ENCODE data around the gene CRYAB.
A peak's percentile ranks its signal among the peaks of the same experiment; 100 is the strongest.

The CRYAB gene

DNA sequence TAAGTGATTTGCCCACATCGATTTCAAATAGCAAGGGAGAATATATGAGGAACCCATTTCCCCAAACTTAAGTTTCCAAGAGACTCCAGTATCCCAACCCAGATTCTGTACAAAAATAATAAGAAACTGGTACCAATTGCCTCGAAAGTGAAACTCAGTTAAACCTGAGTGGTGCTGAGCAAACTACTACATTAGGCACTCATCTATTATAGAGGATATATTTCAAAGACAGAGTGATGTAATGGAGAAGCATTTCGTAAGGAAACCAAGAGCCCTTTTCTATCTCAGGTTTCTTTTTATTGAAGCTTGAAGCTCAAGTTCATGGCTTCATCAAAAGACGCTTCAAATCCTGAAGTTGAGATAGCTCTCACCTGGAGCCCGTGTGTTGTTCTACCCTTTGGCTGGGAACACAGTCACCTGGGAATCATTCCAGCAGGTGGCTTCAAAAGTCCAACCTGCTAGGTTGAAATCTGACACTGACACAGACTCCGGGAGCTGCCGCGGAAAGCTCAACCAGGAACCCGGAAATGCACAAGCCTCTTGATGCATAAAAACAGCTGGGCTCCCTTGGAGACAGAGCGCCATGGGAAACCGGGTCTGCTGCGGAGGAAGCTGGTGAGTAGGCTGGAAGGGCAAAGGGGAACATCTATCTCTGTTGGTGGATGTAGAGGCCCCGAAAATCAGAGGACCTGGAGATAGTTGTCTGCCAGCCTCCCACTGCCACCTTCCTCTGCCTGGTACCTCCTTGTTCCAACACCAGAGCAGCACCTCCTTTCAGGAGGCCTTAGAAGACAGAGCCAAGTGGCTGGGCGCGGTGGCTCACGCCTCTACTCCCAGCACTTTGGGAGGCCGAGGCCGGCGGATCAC, 7.1 kb upstream of the CRYAB start, which contains the start of gene C11orf52:
Gene C11orf52 (plus strand): TSS at position 524 of the 867 bp plus-strand sequence. CDS start 60 bp downstream, at position 584.
- peaks cover 37% of the 10 kb centered on the region for H3K4me1 ChIP-seq (ENCODE audit: control insufficient read depth, insufficient read depth, low read length, unreplicated experiment)
- no peak within 1 kb of the TSS for H2AFZ ChIP-seq (ENCODE audit: low read length, unreplicated experiment)
- H3K27me3 ChIP-seq (ENCODE audit: insufficient read depth, low read length): no peaks in the 10 kb centered on the region
- no peak within 1 kb of the TSS for H3K4me3 ChIP-seq (ENCODE audit: low read depth, low read length)
- no peak within 1 kb of the TSS for H3K27ac ChIP-seq (ENCODE audit: low read depth, low read length)
- H3K79me2 ChIP-seq (ENCODE audit: control insufficient read depth, insufficient read depth, low read length, unreplicated experiment): peaks cover 9% of the 10 kb centered on the region
- H3K36me3 ChIP-seq (ENCODE audit: insufficient read depth, low read length): no peaks in the 10 kb centered on the region

DNA sequence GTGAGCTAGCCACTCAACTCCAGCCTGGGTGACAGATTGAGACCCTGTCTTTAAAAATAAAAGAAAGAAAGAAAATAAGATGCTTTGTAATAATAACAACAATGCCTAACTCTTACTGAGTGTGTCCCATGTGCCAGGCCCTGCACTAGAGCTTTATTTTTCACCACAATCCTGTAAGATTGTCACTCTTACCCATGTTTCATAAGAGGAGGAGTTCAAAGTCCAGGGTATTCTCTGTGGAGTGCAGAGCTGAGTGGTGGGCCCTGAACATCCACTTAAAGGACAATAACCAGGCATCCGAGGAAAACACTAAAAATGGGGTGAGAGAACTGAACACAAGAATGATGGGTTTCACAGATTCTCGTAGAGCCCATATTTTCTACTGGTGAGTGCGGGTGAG, 6.2 kb upstream of the CRYAB start:
- Histone ChIP-seq H3K4me1 (ENCODE audit: control insufficient read depth, insufficient read depth, low read length, unreplicated experiment) (peaks cover 35% of the 10 kb centered on the region), H3K36me3 (ENCODE audit: insufficient read depth, low read length) (no peaks in the 10 kb centered on the region), H3K4me3 (ENCODE audit: low read depth, low read length) (no peak overlapping the region), H3K27ac (ENCODE audit: low read depth, low read length) (no peak overlapping the region), H3K27me3 (ENCODE audit: insufficient read depth, low read length) (no peaks in the 10 kb centered on the region), H2AFZ (ENCODE audit: low read length, unreplicated experiment) (no peak overlapping the region), H3K79me2 (ENCODE audit: control insufficient read depth, insufficient read depth, low read length, unreplicated experiment) (peaks cover 14% of the 10 kb centered on the region)

DNA sequence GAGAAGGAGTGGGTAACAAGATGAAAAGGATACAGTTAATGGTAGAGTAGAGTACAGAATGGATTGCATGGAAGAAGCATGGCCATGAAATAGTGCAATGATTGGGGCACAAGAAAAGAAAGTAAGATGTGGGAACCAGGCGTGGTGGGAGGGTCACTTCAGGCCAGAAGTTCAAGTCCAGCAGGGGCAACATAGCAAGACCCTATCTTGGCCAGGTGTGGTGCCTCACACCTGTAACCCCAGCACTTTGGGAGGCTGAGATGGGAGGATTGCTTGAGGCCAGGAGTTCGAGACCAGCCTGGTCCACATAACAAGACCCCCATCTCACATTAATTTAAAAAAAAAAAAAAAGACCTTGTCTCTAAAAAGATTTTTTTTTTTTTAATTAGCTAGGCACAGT, 5.7 kb upstream of the CRYAB start:
- peaks cover 14% of the 10 kb centered on the region for H3K79me2 ChIP-seq (ENCODE audit: control insufficient read depth, insufficient read depth, low read length, unreplicated experiment)
- H3K4me3 ChIP-seq (ENCODE audit: low read depth, low read length): no peak overlapping the region
- H3K4me1 ChIP-seq (ENCODE audit: control insufficient read depth, insufficient read depth, low read length, unreplicated experiment): peaks cover 34% of the 10 kb centered on the region
- H3K36me3 ChIP-seq (ENCODE audit: insufficient read depth, low read length): no peaks in the 10 kb centered on the region
- H2AFZ ChIP-seq (ENCODE audit: low read length, unreplicated experiment): no peak overlapping the region
- H3K27me3 ChIP-seq (ENCODE audit: insufficient read depth, low read length): no peaks in the 10 kb centered on the region
- no peak overlapping the region for H3K27ac ChIP-seq (ENCODE audit: low read depth, low read length)

GRCh38 chr11:111916768-111917167, 5.2 kb upstream of the CRYAB start:
- Histone ChIP-seq H3K4me1 (ENCODE audit: control insufficient read depth, insufficient read depth, low read length, unreplicated experiment) (peaks cover 35% of the 10 kb centered on the region), H3K27me3 (ENCODE audit: insufficient read depth, low read length) (no peaks in the 10 kb centered on the region), H2AFZ (ENCODE audit: low read length, unreplicated experiment) (no peak overlapping the region), H3K79me2 (ENCODE audit: control insufficient read depth, insufficient read depth, low read length, unreplicated experiment) (peaks cover 14% of the 10 kb centered on the region), H3K27ac (ENCODE audit: low read depth, low read length) (no peak overlapping the region), H3K36me3 (ENCODE audit: insufficient read depth, low read length) (no peaks in the 10 kb centered on the region), H3K4me3 (ENCODE audit: low read depth, low read length) (no peak overlapping the region)

DNA sequence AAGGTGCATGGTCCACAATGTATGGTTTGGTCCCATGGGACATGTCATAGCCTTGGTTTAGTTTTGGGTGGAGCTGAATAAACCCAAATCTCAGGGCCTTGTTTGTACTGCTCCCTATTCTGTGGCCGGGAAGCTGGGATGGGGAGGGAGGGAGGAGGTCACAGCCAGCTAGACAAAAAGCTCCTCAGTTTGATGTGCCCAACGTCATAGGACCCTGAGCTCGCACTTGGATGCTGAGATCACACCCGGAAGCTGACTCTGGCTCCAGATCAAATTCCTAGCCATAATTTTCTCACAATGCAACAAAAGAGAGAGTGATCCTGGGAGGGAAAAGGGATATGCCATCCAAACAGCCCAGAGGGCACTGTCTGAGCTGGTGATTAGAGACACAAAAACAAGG, 2.4 kb upstream of the CRYAB start:
- Histone ChIP-seq H3K27me3 (ENCODE audit: insufficient read depth, low read length) (no peaks in the 10 kb centered on the region), H2AFZ (ENCODE audit: low read length, unreplicated experiment) (peak overlapping the region; percentile 39)

DNA sequence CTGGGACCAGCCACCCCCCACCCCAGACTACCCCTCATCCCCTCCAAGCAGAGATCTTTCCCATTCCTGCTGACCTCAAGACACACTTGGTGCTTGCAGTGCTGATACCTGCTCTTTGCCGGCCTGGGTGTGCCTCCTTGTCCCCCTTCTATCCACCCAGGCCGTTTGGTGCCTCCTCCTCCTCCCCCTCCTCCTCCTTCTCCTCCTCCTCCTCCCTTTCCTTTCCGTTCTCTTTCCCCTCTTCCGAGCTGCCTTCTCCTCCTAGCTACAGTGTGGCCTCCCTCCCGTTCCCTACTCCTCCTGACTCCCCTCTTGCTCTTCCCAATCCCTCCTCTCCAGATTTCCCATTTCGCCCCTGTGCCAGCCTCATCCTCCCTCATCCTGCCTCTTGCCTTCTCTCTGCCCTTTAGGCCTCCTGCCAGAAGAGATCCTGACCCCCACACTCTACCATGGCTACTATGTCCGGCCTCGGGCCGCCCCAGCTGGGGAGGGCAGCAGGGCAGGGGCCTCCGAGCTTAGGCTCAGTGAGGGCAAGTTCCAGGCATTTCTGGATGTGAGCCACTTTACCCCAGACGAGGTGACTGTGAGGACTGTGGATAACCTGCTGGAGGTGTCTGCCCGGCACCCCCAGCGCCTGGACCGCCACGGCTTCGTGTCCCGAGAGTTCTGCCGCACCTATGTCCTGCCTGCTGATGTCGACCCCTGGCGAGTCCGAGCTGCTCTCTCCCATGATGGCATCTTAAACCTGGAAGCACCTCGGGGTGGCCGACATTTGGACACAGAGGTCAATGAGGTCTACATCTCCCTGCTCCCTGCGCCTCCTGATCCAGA, 1.7 kb upstream of the CRYAB start:
- H3K27ac ChIP-seq (ENCODE audit: low read depth, low read length): peak overlapping the region; percentile 78
- peak overlapping the region; percentile 73 for H3K4me3 ChIP-seq (ENCODE audit: low read depth, low read length)
- H3K79me2 ChIP-seq (ENCODE audit: control insufficient read depth, insufficient read depth, low read length, unreplicated experiment): peaks cover 17% of the 10 kb centered on the region
- H3K36me3 ChIP-seq (ENCODE audit: insufficient read depth, low read length): 0 out of 2 replicates have a peak, but pooled peaks cover 5% of the 10 kb centered on the region
- H3K27me3 ChIP-seq (ENCODE audit: insufficient read depth, low read length): no peaks in the 10 kb centered on the region
- H3K4me1 ChIP-seq (ENCODE audit: control insufficient read depth, insufficient read depth, low read length, unreplicated experiment): peaks cover 47% of the 10 kb centered on the region
- peak overlapping the region; percentile 34 for H2AFZ ChIP-seq (ENCODE audit: low read length, unreplicated experiment)

More for the DNA sequence above, 2.4 kb upstream of the CRYAB start:
- H3K79me2 ChIP-seq (ENCODE audit: control insufficient read depth, insufficient read depth, low read length, unreplicated experiment): peaks cover 17% of the 10 kb centered on the region
- peak overlapping the region; percentile 73 for H3K4me3 ChIP-seq (ENCODE audit: low read depth, low read length)
- H3K4me1 ChIP-seq (ENCODE audit: control insufficient read depth, insufficient read depth, low read length, unreplicated experiment): peaks cover 49% of the 10 kb centered on the region
- H3K36me3 ChIP-seq (ENCODE audit: insufficient read depth, low read length): no peaks in the 10 kb centered on the region
- H3K27ac ChIP-seq (ENCODE audit: low read depth, low read length): peak overlapping the region; percentile 78

DNA sequence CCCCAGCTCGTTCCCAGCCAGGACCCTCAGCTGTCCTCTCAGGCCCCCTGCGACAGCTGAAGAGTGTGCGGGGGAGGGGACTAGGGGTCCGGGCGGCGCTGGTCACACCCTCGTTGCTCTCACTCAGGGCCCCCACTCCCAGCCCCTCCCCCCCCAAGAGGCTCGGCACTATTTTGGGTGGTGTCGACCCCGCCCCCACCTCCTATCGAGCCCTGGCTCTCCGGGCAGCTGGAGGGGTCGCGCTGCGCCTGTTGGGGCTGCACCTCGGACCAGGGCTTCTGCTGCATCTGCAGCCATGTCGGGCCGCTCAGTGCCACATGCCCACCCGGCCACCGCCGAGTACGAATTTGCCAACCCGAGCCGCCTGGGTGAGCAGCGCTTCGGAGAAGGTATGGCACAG, 965 bp upstream of the CRYAB start, which contains the start of gene HSPB2:
Gene HSPB2 (plus strand): TSS at position 200 of the 400 bp plus-strand sequence. CDS start 96 bp downstream, at position 296.
- Histone ChIP-seq H2AFZ (ENCODE audit: low read length, unreplicated experiment) (peak within 1 kb of the TSS; percentile 34), H3K36me3 (ENCODE audit: insufficient read depth, low read length) (0 out of 2 replicates have a peak, but pooled peaks cover 5% of the 10 kb centered on the region), H3K79me2 (ENCODE audit: control insufficient read depth, insufficient read depth, low read length, unreplicated experiment) (peaks cover 17% of the 10 kb centered on the region), H3K4me3 (ENCODE audit: low read depth, low read length) (peak within 1 kb of the TSS; percentile 73), H3K4me1 (ENCODE audit: control insufficient read depth, insufficient read depth, low read length, unreplicated experiment) (peaks cover 46% of the 10 kb centered on the region), H3K27ac (ENCODE audit: low read depth, low read length) (peak within 1 kb of the TSS; percentile 78), H3K27me3 (ENCODE audit: insufficient read depth, low read length) (no peaks in the 10 kb centered on the region)

DNA sequence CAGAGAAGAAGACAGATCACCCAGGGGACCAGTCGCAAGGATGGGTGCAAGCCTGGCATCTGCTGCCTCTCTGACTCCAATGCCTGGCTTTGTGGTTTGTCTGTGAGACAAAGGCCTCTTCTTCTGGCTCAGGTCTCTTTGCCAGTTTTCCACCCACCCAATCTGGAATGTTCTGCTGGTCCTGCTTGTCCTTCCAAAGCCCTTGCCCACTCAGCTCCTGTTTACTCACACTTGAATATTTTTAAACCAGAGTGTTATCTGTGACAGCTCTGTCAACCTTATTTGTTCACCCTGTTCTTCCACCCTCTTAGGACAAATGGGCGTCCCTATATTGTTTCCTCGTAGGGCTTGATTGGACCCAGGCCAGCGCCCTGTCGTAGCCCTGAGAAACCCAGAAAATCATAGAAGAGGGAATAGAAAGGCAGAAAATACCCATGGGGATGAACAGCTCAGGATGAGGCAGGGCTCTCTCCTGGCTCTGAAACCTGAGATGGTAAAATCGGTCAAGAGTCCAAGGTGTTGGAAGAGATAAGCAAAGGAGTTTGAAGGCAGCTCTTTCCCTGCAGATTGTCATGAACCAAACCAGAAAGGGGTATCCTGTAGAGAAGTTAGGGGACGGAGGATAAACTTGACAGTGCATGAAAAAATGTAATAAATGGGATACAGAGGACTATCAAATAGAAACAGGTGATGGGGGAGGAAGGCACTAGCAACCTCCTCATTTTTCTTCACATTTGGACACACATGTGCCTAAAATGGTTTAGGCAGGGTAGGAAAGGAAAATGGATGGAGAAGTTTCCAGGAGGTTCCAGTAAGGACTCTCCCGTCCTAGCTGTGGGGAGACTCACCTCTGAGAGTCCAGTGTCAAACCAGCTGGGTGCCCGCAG, 651 bp downstream of the CRYAB start:
- no peaks in the 10 kb centered on the region for H3K27me3 ChIP-seq (ENCODE audit: insufficient read depth, low read length)
- no peak overlapping the region for H2AFZ ChIP-seq (ENCODE audit: low read length, unreplicated experiment)
- peak overlapping the region; percentile 73 for H3K4me3 ChIP-seq (ENCODE audit: low read depth, low read length)
- 0 out of 2 replicates have a peak, but pooled peaks cover 5% of the 10 kb centered on the region for H3K36me3 ChIP-seq (ENCODE audit: insufficient read depth, low read length)
- peak overlapping the region; percentile 78 for H3K27ac ChIP-seq (ENCODE audit: low read depth, low read length)
- H3K4me1 ChIP-seq (ENCODE audit: control insufficient read depth, insufficient read depth, low read length, unreplicated experiment): peaks cover 46% of the 10 kb centered on the region
- peaks cover 17% of the 10 kb centered on the region for H3K79me2 ChIP-seq (ENCODE audit: control insufficient read depth, insufficient read depth, low read length, unreplicated experiment)

DNA sequence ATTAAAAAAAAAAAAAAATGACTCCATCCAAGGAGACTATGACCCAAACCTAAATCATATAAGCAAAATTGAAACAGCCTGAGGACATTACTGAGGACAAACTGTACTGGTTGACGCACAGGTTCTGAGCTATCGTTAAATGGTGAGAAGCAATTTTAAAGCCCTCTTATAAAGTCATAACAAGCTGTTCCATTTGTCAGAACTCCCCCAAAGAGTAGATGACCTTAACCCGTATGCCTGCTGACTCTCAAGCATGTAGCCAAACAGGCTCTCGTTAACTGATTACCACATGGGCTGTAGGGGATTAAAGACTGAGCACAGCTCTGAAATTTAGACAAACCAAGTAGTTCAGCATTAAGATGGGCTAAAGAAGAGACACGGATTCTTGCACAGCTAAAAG, 2.2 kb downstream of the CRYAB start:
- H3K4me1 ChIP-seq (ENCODE audit: control insufficient read depth, insufficient read depth, low read length, unreplicated experiment): peaks cover 40% of the 10 kb centered on the region
- H3K27me3 ChIP-seq (ENCODE audit: insufficient read depth, low read length): no peaks in the 10 kb centered on the region
- H3K79me2 ChIP-seq (ENCODE audit: control insufficient read depth, insufficient read depth, low read length, unreplicated experiment): peaks cover 14% of the 10 kb centered on the region
- 0 out of 2 replicates have a peak, but pooled peaks cover 5% of the 10 kb centered on the region for H3K36me3 ChIP-seq (ENCODE audit: insufficient read depth, low read length)
- H2AFZ ChIP-seq (ENCODE audit: low read length, unreplicated experiment): no peak overlapping the region
- H3K27ac ChIP-seq (ENCODE audit: low read depth, low read length): no peak overlapping the region
- H3K4me3 ChIP-seq (ENCODE audit: low read depth, low read length): no peak overlapping the region

Data from ACC112 (cell line).